ENCODE results near the gene ZNF200.

- TF ChIP-seq POLR2A (IDR thresholded peaks at IDR 0.05; ENCODE audit: low read depth, low read length): no peak
- no peak for TF ChIP-seq EZH2 (IDR thresholded peaks at IDR 0.05; ENCODE audit: borderline replicate concordance, low read depth, low read length, severe bottlenecking)
- peak; percentile 54 to 55 for TF ChIP-seq CTCF (IDR thresholded peaks at IDR 0.05; ENCODE audit: extremely low read depth in 1 of 2, insufficient read depth in 1 of 2, low read depth in 1 of 2, low read length in 2 of 2)
These were observed 60.9 kb downstream of the ZNF200 start for GRCh38 chr16:3173892-3174617.

Data from endothelial cell of umbilical vein (primary cell).